GM18511 (cell line): ENCODE results near the gene MKRN2OS.

ENCODE experiments used
- ATAC-seq: cut with Tn5 transposase; IDR thresholded peaks from one replicate; pipeline ENCODE4 v1.9.1; 2021; ENCODE audit warnings: mild to moderate bottlenecking, moderate library complexity; ENCODE audit not compliant: unreplicated experiment

The MKRN2OS gene, protein sequence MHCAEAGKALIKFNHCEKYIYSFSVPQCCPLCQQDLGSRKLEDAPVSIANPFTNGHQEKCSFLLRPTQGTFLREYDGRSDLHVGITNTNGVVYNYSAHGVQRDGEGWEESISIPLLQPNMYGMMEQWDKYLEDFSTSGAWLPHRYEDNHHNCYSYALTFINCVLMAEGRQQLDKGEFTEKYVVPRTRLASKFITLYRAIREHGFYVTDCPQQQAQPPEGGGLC

DNA sequence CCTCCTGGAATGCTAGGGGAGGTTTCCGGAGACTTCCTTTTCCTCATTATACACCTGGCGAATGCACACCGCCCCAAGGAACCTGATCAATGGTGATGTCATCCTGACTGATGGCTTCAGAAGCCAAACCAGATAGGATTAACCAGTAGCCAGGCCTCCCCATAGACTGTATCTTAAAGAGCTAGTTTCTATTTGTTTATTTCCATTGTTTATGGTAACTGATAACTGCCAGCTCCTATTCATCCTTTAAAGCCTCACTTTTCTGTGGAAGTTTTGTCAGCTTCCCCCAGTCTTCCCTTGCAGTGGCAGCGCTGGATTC is at the start of gene MKRN2OS:
TSS of gene MKRN2OS (minus strand) at position 27 of the 319 bp plus-strand sequence. CDS start 35 bp downstream, outside the sequence.
- ATAC-seq = no peak

DNA sequence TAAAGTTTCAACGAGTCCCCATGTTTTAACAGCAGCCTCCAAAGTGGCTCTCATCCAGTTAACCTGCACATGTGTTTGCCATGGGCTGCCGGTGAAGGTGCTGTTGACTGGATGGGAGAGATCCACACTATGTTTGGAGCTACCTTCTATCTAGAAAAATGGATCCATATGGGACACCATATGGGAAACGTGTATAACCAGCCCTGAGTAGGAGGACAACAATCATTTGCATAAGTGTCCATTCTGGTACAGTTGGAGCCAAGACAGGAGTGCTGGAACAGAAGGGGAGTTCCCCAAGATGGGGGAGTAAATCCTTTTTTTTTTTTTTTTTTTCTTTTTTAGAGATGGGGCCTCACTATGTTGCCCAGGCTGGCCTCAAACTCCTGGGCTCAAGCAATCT is 48.2 kb upstream of the MKRN2OS start:
- no peak for ATAC-seq

DNA sequence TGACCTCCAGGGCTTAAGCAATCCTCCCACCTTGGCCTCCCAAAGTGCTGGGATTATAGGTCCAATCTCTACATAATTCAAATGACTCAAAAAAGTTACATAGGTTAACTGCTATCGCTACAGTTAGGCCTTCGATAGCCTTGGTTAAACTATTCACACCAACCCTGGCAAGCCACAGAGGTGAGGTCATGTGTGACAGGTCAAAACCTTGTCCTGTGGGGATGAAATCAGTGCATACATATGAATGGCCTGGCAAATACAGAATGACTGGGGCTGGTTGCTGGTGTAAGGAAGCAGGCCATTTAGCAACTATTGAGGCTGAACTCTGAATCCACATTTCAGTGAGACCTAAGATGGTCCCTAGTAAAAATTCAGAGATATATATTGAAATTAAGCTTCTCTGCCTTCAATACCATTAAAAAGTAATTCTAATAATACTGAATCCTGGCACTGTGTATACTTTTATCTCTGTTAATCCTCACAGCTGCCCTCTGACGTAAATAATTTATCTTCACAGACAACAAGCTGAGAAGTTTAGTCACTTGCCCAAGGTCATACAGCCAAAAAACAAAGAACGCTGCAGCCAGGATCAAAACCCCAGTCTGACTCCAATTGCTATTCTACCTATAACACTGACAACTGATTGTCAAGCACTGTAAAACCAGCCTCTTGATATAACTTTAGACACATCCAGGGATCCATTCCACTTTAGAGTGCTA is 46.9 kb upstream of the MKRN2OS start:
- ATAC-seq = no peak

DNA sequence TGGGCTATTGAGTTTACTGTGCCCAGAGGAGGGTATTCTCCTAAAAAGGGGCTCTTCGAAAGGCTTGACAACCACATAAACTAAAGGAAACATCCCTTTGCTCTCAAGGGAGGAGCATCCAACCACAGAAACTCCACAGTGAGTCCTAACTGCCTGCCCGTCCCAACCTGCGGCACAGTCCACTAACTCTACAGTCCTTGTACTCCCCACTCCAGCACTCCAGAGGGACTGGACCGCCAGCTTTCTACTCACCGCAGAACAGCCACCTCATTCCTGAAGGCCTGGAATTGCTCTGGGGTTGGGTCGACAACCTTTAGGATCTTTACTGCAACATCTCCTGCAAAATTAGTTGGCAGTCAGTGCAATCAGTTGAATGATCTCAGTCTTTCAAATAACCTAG is 46.2 kb upstream of the MKRN2OS start:
- ATAC-seq = no peak

DNA sequence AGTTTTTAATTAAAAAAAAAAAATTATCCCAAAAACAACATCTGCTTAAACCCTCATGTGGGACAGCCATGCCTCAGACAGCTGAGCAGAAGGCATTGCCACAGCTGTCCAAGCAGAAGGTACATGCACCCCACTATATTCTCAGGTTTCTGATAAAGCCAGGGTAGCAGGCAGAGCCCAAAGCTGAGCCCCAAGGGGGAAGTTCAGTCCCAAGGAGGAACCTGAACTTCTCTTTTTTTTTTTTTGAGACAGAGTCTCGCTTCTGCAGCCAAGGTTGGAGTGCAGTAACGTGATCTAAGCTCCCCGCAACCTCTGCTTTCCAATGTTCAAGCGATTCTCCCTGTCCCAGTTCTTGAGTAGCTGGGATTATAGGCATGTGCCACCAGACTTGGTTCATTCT is 44.8 kb upstream of the MKRN2OS start:
- no peak for ATAC-seq

DNA sequence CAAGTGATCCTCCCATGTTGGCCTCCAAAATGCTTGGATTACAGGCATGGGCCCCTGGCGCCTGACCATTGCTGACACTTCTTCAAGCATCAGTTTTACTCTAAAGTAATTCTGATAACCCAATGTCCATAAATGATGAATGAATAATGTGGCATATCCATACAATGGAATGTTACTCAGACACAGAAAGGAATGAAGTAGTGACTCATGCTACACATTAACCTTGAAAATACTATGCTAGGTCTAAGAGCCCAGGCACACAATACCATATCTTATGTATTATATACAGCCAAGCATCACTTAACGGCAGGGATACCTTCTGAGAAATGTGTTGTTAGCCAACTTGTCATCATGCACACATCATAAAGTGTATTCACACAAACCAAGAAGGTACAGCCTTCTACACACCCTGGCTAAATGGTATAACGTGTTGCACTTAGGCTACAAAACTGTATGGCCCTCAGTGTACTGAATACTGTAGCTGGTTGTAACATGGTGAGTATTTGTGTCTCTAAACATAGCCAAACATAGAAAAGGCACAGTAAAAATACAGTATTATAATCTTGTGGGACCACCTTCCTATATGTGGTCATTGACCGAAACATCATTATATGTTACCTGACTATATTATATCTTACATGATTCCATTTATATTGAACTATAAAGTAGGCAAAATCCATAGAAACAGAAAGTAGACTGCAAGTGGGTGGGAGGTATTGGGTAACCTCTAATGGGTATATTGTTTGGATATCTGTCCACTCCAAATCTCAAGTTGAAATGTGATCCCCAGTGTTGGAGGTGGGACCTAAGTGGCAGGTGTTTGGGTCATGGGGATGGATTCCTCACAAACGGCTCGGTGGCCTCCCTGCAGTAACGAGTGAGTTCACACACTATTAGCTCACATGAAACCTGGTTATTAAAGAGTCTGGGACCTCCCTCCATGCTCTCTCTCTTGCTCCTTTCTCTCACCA is 43.0 kb upstream of the MKRN2OS start:
- no peak for ATAC-seq

DNA sequence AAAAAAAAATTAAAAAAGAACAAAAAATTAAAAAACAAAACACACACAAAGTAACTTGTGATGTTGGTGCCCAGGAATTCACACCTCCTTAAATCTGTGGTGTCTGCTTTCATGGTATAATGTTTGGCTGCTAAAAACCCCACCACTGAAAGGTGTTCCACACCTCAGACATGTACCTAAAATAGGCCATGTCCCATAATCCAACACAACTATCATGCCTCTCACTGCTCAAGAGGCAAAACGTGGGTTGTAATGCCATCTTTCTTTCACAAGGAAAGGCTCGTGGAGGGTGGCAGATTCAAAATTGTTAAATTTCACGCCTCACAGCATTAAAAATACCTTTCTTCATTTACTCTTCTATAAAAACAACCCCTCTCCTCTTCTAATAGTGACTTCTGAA is 41.1 kb upstream of the MKRN2OS start:
- peak; percentile 11 for ATAC-seq

DNA sequence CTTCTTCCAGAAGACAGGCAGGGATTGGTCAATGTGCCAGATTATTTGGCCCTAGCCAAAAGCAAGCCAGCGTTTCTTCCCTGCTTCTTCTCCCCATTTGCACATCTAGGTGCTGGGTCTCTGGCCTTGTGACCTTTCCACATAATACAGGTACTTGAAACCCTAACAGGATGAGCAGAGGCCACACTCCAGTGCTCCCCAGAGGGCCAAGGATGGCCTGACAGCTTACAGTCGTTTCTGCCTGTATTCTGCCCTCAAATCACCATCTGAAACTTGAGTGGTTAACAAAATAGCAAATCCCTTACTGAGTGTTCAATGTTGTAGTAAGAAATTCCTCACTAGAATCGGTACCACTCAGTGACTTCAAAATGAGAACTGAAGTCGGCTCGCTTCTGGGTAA is 40.7 kb upstream of the MKRN2OS start:
- ATAC-seq = peak; percentile 58

DNA sequence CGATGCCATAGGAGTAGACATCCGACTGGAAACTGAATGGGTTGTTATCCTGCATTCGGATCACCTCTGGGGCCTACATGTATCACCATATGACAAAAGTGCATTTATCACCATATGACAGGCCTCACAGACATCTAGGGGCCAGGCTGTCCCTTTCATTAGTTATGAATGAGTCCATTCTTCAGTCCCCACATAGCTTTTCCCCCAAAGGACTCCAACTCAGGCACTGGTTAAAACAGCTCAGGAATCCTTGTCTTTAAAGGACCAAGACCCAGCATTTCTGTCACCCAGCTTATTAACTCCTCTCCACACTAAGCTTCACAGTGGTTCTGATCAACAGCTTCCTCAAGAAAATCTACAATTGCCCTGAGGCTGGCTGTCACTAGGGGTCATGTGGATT is 39.9 kb upstream of the MKRN2OS start:
- no peak for ATAC-seq

DNA sequence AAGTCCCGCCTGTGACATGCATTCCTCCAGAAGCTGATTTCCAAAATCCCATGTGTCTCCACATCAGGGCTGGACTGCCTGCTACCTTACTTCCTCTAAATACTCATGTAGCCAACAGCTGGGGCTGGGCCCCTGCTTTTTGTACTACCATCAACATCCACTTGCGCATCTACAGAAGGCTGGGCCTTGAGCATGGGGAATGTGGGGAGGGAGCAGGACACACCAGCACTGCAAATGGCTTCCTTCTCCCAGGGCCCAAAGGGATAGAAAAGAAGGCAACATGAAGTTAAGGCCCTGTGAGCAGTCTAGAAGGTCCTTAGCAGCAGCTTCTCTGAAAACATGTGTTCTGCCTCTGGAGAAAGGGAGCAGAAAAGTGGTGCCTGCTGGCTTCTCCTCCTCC is 38.8 kb upstream of the MKRN2OS start:
- ATAC-seq = no peak

DNA sequence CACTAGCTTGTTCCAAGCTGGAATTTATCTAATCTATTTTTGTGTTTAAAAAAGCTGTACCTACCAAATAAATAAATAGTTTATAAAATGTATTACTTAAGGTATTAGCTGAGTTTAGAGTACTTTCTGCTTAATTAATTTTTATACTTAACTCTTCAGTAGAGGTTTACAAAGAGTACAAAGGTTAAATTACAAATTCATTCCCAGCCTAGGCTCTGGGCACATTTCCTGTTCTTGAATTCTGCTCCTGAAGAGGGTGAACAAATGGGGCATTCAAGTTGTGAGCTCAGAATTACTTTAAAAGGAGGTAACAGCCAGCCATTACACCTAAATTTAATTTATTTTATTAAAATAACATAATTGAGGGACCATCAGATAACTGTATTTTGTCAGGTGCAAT is 38.0 kb upstream of the MKRN2OS start:
- ATAC-seq = no peak

DNA sequence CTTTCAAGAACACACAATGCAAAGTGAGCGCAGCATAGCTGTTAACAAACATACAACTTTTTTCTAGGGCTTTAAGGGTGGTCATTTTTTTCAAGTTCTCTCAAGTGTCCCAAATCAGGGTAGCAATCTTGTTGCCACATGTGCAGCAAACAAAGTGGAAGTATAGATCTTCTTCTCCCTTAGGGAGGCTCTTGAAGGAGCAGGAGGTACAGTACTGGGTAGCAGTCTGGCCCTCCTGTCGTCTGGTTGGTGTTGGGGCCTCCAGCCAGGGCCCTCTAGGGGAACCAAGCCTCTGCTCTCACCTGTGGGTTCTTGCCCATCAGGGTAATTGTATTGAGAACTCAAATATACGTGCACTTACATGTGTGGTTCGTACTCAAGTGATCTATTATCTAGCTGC is 37.4 kb upstream of the MKRN2OS start:
- ATAC-seq = no peak

DNA sequence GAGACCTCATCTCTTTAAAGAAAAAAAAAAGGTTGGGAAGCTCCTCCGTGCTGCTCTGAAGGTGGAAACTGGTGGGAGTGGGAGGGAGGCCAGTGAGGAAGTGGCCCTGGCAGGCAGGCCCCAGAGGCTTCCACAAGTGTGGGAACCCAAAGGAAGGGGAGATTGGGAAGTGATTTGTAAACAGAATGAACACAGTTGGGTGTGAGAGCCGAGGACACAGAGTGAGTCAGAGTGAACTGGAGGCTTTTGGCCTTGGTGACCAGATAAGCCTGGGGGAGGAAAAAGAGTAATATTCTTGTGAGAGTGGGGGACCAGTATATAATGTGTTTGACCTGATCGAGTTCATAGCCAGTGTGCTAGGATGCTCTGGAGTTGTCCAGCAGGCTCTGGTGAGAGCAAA is 34.6 kb upstream of the MKRN2OS start:
- no peak for ATAC-seq

DNA sequence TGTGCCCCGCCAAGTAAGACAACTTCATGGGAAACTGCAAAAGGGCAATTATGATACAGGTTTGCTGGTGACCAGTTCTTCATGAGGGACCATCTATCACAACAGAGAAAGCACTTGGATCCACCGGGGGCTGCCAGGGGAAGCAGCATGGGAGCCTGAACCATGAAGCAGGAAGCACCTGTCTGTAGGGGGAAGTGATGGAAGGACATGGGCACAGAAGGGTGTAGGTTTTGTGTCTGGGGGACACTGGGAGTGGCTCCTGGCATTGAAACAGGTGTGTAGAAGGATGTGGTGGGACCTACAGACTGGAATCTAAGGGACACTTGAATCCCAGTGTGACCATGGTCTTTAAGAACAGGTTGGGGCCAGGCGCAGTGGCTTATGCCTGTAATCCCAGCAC is 34.2 kb upstream of the MKRN2OS start:
- no peak for ATAC-seq

DNA sequence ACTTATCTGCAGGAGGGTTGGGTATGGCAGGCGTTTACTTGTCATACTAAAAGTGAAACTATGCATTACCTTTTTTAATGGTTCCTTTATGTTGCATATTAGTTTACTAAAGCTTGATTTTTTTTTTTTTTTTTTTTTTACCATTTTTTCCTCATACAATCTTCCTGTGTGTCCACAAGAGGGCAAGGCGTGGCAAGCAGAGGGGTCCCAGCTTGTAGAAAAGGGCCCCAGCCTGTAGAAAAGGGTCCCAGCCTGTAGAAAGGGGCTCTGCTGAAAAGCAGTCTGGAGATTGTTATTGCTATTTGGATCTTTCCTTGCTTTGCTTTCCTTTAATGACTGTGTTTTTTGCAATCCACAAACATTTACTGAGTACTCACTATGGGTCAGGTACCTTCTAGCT is 33.4 kb upstream of the MKRN2OS start:
- ATAC-seq = no peak

DNA sequence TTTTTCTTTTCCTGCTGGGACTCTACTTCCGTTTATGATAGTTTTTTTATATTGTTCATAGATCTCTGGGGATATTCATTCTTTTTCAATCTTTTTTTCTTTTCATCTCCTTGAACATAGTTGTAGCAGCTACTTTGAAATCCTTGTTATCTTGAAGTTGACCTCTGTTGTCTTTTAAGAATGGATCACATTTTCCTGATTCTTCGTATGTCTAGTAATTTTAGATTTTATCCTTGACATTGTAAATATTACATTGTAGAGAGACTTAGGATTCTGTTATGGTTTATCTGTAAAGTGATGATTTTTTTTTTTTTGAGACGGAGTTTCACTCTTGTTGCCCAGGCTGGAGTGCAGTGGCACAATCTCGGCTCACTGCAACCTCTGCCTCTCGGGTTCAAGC is 32.1 kb upstream of the MKRN2OS start:
- no peak for ATAC-seq

DNA sequence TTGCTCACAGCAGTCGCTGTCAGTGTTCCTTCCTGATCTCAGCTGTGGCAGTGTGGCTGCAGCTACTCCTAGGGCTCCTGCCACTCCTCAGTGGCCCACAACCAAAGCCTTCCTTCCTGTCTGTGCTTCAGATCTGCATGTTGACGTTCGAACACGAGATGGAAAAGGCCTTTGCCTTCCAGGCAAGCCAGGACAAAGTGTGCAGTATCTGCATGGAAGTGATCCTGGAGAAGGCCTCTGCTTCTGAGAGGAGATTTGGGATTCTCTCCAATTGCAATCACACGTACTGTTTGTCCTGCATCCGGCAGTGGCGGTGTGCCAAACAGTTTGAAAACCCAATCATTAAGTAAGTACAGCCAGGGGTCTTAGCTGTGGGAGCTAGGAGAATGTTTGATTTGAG is 29.4 kb upstream of the MKRN2OS start:
- ATAC-seq = no peak

DNA sequence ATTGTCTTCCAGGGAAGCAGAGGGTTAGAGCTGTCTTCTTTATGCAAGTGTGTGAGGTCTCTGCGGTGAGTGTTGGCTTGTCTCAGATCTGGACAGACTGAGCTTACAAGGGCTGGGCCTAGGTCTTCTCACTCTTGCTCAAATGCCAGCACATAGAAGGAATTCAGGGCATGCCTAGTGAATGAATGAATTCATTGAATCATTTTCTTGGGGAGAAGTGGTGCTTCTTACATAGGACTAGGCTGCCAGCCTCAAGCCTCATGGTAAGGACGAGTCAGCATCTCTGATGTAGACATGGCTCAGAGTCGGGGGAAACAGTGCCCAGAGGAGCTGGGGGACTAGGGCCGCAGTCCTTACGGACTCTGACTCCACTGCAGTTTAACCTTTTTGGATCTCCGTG is 28.8 kb upstream of the MKRN2OS start:
- no peak for ATAC-seq

DNA sequence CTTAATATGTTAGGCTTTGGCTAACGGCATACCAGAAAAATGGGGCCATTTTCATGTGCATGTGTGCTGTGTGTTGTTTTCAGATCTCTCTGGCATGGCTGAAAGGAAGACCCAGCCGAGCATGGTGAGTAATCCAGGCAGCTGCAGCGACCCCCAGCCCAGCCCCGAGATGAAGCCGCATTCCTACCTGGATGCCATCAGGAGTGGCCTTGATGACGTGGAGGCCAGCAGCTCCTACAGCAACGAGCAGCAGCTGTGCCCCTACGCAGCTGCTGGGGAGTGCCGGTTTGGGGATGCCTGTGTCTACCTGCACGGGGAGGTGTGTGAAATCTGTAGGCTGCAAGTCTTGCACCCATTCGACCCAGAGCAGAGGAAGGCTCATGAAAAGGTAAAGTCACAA is 26.7 kb upstream of the MKRN2OS start:
- ATAC-seq = no peak

DNA sequence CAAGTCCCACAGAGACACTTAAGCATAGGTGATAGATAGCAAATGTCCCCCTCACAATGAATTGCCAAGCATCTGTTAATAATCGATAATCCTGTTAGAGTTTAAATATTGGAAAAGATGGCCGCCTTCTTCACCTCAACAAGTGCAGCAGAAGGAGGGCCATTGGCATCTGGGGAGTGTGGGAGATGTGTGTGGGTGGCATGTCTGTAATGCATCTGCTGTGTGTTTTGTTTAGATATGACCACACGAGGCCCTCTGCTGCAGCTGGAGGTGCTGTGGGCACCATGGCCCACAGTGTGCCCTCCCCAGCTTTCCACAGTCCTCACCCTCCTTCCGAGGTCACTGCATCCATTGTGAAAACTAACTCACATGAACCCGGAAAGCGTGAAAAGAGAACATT is 24.5 kb upstream of the MKRN2OS start:
- ATAC-seq = no peak

DNA sequence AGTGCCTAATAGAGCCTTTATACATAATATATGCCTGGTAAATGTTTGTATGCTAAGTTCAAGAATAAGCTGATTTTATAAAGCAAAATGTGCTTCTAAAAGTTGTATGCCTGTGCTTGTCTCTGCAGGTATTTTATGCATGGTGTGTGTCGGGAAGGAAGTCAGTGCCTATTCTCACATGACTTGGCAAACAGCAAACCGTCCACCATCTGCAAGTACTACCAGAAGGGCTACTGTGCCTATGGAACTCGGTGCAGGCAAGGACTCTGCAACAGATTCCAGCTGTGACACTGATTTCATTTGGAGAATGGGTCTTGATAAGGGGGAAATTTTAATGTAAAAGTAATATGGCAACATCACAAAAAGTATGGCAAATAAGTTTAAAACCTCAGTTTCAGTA is 23.4 kb upstream of the MKRN2OS start:
- ATAC-seq = no peak

DNA sequence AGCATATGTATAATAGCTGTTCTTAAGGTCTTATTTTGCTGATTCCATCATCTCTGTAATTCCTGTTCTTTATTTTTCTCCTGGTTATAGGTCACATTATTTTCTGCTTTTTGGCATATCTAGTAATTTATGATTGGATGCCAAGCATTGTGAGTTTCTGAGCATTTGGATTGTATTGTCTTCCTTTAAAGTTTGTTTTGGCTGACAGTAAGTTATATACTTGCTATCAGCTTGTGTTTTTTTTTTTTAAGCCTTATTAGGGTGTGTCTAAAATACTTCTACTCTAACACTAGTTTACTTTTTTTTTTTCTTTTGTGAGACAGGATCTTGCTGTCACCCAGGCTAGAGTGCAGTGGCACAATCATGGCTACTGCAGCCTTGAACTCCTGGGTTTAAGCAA is 21.7 kb upstream of the MKRN2OS start:
- no peak for ATAC-seq
